Spinal cord (tissue), 10 donors: Measurements from ENCODE around the gene CD99. TPM values are rescaled to one million over a fixed set of nuclear protein-coding genes. Genes with fewer than 3 reads are reported as not detected.
"Not testable (repeated sequence)": the region's sequence is repeated elsewhere in the genome, so short reads cannot be mapped to it uniquely, and the experiment has no call there.

Experiments used
- DNase-seq, 6 donors: peaks; one replicate each; pipeline versions ENCODE4 v3.0.0 to v3.0.0-alpha.2; 2013 to 2015; ENCODE audit warnings: low spot score in 6 of 6, low read depth in 4 of 6
- H3K27ac ChIP-seq: one replicate; pipeline ENCODE4 v1.5.1; 2013; ENCODE audit warnings: low read depth, low read length, control low read depth
- H3K27me3 ChIP-seq: one replicate; pipeline ENCODE4 v1.6.1; 2013; ENCODE audit warnings: low read length; ENCODE audit not compliant: control insufficient read depth, insufficient read depth
- H3K36me3 ChIP-seq: one replicate; pipeline ENCODE4 v1.6.1; 2013; ENCODE audit warnings: low read length; ENCODE audit not compliant: control insufficient read depth, insufficient read depth
- H3K4me1 ChIP-seq: one replicate; pipeline ENCODE4 v1.6.1; 2013; ENCODE audit warnings: low read length; ENCODE audit not compliant: control insufficient read depth, insufficient read depth
- H3K4me3 ChIP-seq: one replicate; pipeline ENCODE4 v1.5.1; 2013; ENCODE audit warnings: low read depth, low read length, control low read depth
- H3K9me3 ChIP-seq: one replicate; pipeline ENCODE4 v1.6.1; 2013; ENCODE audit warnings: low read length; ENCODE audit not compliant: control insufficient read depth, insufficient read depth
- WGBS: methylation state at CpG from one replicate; pipeline ENCODE4 v1.1.5; 2013; ENCODE audit warnings: missing lambda C conversion rate; ENCODE audit not compliant: insufficient coverage; 5-methylcytosine and 5-hydroxymethylcytosine counted together
- polyA plus RNA-seq, 2 donors: library from polyadenylated mRNA; unstranded; fragments of 120-200 nt; gene quantifications; one replicate each; pipeline ENCODE4 v1.2.1, GENCODE V29; 2013; ENCODE audit not compliant: insufficient read length in 2 of 2
- total RNA-seq, 2 donors: library from RNA; depleted of rRNA in 1 of 2; stranded (reverse); fragments of 120-200 nt in 1 of 2; fragments of >200 nt in 1 of 2; gene quantifications; one replicate each; pipeline versions ENCODE4 v1.2.3 to v1.2.4, GENCODE V29; 2013 to 2014
- donor health status: healthy.

CD99 gene
- total and polyA plus RNA-seq, 4 donors = 66.5 to 590 (median 370) TPM

DNA sequence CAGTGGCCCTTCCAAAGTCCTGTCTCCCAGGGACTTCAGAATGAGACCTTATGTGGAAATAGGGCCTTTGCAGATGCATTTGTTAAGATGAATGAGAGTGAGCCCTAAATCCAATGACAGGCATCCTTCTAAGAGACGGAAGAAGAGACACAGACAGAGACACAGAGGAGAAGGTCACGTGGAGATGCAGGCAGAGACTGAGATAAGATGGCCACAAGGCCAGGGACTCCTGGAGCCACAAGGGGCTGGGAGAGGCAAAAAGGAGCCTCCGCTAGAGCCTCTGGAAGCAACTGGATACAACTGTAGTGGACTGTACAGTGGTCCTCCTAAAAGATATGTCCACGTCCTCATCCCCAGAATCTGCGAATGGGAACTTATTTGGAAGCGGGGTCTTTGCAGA lies 19.0 kb upstream of the CD99 start:
- Histone ChIP-seq H3K36me3 (no peaks in the 10 kb centered on the region), H3K27ac (no peak overlapping the region), H3K27me3 (no peaks in the 10 kb centered on the region), H3K4me3 (no peak overlapping the region), H3K4me1 (no peaks in the 10 kb centered on the region), H3K9me3 (no peaks in the 10 kb centered on the region)
- WGBS = 94% methylated on average over 5 of the region's 6 CpGs
- no peak for DNase-seq

GRCh38 chrX:2673611-2674010 lies 17.5 kb upstream of the CD99 start:
- H3K4me1 ChIP-seq = peaks cover 5% of the 10 kb centered on the region
- no peak for DNase-seq
- no peaks in the 10 kb centered on the region for H3K9me3 ChIP-seq
- no peak overlapping the region for H3K27ac ChIP-seq
- 93% methylated on average over 12 of the region's 12 CpGs for WGBS
- no peaks in the 10 kb centered on the region for H3K36me3 ChIP-seq
- no peaks in the 10 kb centered on the region for H3K27me3 ChIP-seq
- no peak overlapping the region for H3K4me3 ChIP-seq

GRCh38 chrX:2675657-2676200 lies 15.4 kb upstream of the CD99 start:
- H3K27ac ChIP-seq, H3K4me3 ChIP-seq, H3K27me3 ChIP-seq, H3K36me3 ChIP-seq, H3K4me1 ChIP-seq, DNase-seq, H3K9me3 ChIP-seq: not testable (repeated sequence)
- 100% methylated on average over 3 of the region's 7 CpGs for WGBS

DNA sequence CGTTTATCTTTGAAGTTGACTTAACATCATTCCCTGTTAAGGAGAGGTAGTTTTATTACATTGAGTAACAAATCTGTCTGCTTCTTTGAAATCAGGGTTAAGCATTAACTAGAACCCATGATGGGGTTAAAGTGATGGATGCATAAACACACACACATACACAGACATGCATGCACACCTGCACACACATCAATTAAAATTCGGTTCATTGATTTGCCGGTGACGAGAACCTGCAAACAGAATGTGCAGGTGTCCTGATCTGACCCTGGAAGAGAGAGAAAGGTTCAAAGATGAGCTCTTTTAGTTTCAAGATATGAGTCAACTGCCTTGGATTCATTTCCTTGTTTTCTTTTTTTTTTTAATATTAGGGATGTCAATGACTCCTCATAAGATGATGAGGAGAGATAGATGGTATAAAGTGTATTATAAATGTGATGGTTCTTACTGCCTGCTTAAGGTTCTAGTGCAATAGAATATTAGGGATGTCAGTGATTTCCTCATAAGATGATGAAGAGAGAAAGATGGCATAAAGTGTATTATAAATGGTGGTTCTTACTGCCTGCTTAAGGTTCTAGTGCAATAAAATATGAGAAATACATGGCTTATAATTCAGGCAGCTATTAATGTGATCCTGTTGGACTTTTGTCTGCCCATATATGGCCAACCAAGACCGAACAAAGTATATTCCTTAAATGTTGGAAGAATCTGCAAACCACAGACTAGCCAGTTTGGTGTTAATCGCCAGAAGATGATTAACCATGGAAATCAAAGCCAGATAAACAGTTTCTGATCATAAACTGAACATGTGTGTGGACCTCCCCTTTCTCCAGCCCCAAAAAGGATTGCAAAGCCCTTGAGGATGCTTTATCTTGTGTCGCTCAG lies 14.1 kb upstream of the CD99 start:
- H3K27me3 ChIP-seq = no peaks in the 10 kb centered on the region
- DNase-seq = no peak
- no peaks in the 10 kb centered on the region for H3K9me3 ChIP-seq
- WGBS = 94% methylated on average over 3 of the region's 7 CpGs
- no peak overlapping the region for H3K4me3 ChIP-seq
- H3K36me3 ChIP-seq = no peaks in the 10 kb centered on the region
- H3K27ac ChIP-seq = no peak overlapping the region
- H3K4me1 ChIP-seq = peaks cover 10% of the 10 kb centered on the region

- WGBS = 45% methylated on average over 8 of the region's 10 CpGs
- H3K4me3 ChIP-seq = no peak overlapping the region
- H3K27ac ChIP-seq = no peak overlapping the region
- peaks cover 10% of the 10 kb centered on the region for H3K4me1 ChIP-seq
- no peaks in the 10 kb centered on the region for H3K36me3 ChIP-seq
- H3K9me3 ChIP-seq = no peaks in the 10 kb centered on the region
- peak in 2 of 6 donors; percentile 76 to 92 for DNase-seq
- no peaks in the 10 kb centered on the region for H3K27me3 ChIP-seq
Observed at GRCh38 chrX:2677764-2678163, 13.3 kb upstream of the CD99 start.

DNA sequence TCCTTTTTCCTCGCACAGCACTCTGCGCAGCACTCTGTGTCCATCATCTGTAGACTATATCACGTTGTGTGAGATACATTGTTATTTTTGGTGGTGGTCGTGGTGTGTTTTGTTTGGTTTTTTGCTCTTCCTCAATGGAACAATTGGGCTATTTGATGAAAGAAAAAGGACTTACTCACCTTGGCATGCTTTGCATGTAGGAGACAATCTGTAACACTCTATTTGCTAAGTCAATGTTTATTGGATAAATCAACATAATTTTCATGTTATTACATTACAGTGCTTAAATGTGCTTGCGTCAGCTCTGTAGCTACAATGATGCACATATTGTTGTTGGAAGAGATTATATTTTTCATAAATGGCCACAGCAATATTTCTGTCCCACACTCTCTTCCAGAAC lies 12.5 kb upstream of the CD99 start:
- no peaks in the 10 kb centered on the region for H3K27me3 ChIP-seq
- no peaks in the 10 kb centered on the region for H3K36me3 ChIP-seq
- no peak for DNase-seq
- H3K4me1 ChIP-seq = peaks cover 10% of the 10 kb centered on the region
- no peaks in the 10 kb centered on the region for H3K9me3 ChIP-seq
- no peak overlapping the region for H3K27ac ChIP-seq
- 70% methylated on average over 2 of the region's 5 CpGs for WGBS
- H3K4me3 ChIP-seq = no peak overlapping the region

GRCh38 chrX:2679534-2680485 lies 11.3 kb upstream of the CD99 start:
- peak in 2 of 6 donors; percentile 73 to 83 for DNase-seq
- Histone ChIP-seq H3K4me1 (peaks cover 10% of the 10 kb centered on the region), H3K4me3 (no peak overlapping the region), H3K9me3 (no peaks in the 10 kb centered on the region), H3K27me3 (no peaks in the 10 kb centered on the region), H3K27ac (no peak overlapping the region), H3K36me3 (no peaks in the 10 kb centered on the region)
- 36% methylated on average over 3 of the region's 9 CpGs for WGBS

DNA sequence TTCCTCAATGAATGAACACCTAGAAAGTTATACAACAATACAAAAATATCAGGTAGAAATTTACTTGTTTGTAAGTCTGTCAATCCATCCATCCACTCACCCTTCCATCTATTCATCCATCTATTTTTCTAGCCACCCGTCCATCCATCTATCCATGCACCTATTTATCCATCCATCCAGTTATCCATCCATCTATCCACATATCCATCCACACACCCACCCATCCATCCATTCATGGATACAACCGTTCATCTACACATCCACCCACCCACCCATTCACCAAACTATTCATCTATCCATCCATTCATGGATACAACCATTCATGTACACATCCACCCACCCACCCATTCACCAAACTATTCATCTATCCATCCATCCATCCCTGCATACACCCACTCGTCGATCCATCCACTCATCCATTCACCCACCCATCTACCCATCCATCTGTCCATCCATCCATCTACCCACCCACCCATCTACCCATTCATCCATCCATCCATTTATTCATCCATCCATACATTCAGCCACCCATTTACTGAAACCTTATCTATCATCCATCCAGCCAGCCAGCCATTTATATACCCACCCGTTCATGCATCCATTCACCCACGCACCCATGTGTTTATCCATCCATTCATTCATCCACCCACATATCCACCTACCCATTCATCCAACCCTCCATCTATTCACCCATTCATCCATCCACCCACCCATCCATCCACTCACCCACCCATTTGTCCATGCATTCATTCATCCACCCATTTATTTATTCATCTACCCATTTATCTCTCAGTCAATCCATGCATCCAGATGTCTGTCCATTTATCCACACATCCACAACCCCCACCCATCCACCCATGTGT lies 10.4 kb upstream of the CD99 start:
- no peaks in the 10 kb centered on the region for H3K27me3 ChIP-seq
- no peak for DNase-seq
- no peak overlapping the region for H3K27ac ChIP-seq
- no peaks in the 10 kb centered on the region for H3K36me3 ChIP-seq
- no peaks in the 10 kb centered on the region for H3K9me3 ChIP-seq
- 96% methylated on average over 6 of the region's 6 CpGs for WGBS
- H3K4me1 ChIP-seq = peaks cover 10% of the 10 kb centered on the region
- no peak overlapping the region for H3K4me3 ChIP-seq
